Measurements from ENCODE around the gene RGS19.

DNA sequence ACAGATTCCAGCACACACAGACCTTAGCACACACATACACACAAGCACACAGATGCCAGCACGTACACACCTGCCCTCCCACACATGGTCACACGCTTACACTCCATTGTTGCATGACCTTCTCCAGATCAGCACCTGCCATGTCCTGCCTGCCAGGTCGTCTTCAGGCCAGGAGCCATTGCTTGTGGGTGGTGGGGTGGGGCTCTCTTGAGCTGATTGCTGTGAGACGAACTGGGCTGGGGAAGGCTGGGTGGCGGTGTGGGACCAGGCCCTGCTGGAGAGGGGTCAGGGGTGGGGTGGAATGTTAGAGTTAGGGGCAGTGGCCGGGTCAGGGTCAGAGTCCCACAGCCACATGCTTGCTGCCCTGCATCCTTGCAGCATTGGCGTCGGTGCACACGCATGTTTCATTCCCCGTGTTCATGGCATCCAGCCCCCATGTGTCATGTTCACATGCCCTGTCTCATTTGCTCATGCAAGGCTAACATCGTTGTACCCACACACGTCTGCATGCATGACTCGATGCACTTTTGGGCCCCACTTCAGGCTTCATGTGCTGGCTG, 34.6 kb upstream of the RGS19 start:
- TF ChIP-seq, protein P1, sequence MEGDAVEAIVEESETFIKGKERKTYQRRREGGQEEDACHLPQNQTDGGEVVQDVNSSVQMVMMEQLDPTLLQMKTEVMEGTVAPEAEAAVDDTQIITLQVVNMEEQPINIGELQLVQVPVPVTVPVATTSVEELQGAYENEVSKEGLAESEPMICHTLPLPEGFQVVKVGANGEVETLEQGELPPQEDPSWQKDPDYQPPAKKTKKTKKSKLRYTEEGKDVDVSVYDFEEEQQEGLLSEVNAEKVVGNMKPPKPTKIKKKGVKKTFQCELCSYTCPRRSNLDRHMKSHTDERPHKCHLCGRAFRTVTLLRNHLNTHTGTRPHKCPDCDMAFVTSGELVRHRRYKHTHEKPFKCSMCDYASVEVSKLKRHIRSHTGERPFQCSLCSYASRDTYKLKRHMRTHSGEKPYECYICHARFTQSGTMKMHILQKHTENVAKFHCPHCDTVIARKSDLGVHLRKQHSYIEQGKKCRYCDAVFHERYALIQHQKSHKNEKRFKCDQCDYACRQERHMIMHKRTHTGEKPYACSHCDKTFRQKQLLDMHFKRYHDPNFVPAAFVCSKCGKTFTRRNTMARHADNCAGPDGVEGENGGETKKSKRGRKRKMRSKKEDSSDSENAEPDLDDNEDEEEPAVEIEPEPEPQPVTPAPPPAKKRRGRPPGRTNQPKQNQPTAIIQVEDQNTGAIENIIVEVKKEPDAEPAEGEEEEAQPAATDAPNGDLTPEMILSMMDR (IDR thresholded peaks at IDR 0.05; ENCODE audit: low read depth, low read length, missing input control): no peak
- TF ChIP-seq RAD21 (IDR thresholded peaks at IDR 0.05) (no peak), FOXA1 (IDR thresholded peaks at IDR 0.05) (no peak), RXRA (IDR thresholded peaks at IDR 0.05) (no peak), YY1 (IDR thresholded peaks at IDR 0.05) (no peak)

All from liver (tissue), 3 donors.